Measurements from ENCODE around the gene MAPK11. TPM values are rescaled to one million over a fixed set of nuclear protein-coding genes. Genes with fewer than 3 reads are reported as not detected.
"Not testable (repeated sequence)": the region's sequence is repeated elsewhere in the genome, so short reads cannot be mapped to it uniquely, and the experiment has no call there.

MAPK11 gene
- total RNA-seq, 4 donors from 2014 or later, result 12.1 to 38.9 (median 20.4) TPM

DNA sequence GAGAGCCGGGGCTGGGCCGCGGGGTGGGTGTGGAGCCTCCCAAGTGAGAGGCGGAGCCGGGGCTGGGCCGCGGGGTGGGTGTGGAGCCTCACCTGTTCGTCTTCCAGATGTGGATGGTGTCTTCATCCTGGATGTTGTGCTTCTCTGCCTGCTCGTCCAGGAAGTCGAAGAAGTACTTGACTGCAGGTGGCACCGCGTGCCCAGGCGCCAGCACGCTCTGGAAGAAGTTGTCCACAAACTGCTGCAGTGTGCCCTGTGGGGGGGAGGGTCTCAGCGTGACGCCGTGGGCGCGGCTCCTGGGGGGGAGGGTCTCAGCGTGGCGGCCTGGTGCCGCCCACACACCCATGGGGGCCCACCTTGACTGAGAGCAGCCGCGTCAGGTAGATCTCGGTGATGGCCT, 7.6 kb upstream of the MAPK11 start:
- no peak for DNase-seq (ENCODE audit: low spot score)
- ATAC-seq (ENCODE audit: low FRiP score), result no peak
- TF ChIP-seq CTCF (IDR thresholded peaks at IDR 0.05), result no peak

GRCh38 chr22:50276143-50276542, 6.0 kb upstream of the MAPK11 start:
- DNase-seq (ENCODE audit: low spot score) (no peak), ATAC-seq (ENCODE audit: low FRiP score) (peak; percentile 58)
- no peak for TF ChIP-seq CTCF (IDR thresholded peaks at IDR 0.05)

DNA sequence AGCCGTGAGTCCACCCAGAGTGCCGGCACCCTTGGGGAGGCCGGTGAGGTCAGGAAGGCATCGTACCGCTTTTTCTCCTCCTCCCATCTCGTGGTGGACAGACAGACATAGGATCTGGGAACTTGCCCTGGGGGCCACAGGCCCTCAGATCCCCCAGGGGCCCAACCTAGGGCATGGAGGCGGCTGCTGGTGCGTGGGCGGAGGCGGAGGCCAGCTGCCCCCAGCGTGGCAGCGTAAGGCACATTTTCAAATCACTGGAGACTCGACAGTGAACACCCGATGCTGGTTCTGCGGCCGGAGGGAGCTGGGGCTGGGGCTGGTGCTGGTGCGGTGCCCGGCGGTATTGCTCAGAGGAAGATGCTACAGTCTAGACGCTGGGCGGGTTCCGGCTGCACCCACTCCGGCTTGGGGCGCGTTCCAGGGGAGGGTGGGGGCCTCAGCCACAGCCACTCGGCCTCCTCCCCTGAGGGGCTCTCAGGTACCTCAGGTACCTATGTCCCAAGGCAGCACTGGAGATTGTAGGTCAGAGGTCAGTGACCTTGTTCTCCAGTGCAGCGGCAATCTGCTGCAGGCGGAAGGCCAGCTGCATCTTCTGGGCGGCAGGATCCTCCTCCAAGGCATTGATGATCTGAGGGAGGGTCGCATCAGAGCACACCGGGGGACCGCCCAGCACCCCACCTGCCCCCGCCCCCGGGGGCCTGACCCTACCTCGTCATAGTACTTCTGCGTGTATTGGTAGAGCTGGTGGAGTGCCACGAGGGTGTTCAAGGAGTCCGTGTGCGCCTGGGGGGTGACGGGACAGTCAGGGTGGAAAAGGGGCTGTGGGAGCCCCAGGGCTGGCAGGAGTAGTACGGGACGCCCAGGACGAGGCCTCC, 5.2 kb upstream of the MAPK11 start:
- ATAC-seq (ENCODE audit: low FRiP score), result no peak
- no peak for TF ChIP-seq CTCF (IDR thresholded peaks at IDR 0.05)
- no peak for DNase-seq (ENCODE audit: low spot score)

DNA sequence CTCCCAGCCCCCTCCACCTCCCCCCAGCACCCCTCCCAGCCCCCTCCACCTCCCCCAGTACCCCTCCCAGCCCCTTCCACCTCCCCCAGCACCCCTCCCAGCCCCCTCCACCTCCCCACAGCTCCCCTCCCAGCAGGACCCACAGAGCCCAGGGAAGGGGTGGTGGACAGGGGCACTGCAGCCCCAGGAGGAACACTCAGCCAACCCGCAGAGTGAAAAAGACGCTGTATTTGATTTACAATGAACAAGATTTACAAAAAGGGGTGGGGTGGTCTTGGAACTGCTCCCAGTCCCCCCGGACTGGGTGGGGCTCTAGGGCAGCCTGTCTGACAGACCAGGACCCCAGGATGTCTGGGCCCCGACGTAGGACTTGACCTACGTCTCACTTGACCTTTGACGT, 4.6 kb upstream of the MAPK11 start:
- no peak for ATAC-seq (ENCODE audit: low FRiP score)
- no peak for DNase-seq (ENCODE audit: low spot score)
- TF ChIP-seq CTCF (IDR thresholded peaks at IDR 0.05), result no peak

- no peak for DNase-seq (ENCODE audit: low spot score)
- TF ChIP-seq CTCF (IDR thresholded peaks at IDR 0.05), result no peak
- ATAC-seq (ENCODE audit: low FRiP score), result no peak
Measured at GRCh38 chr22:50274311-50274710, 4.1 kb upstream of the MAPK11 start.

- DNase-seq (ENCODE audit: low spot score); ATAC-seq (ENCODE audit: low FRiP score): not testable (repeated sequence)
Measured at GRCh38 chr22:50273781-50274180, 3.6 kb upstream of the MAPK11 start.

GRCh38 chr22:50273352-50273751, 3.2 kb upstream of the MAPK11 start:
- DNase-seq (ENCODE audit: low spot score); ATAC-seq (ENCODE audit: low FRiP score): not testable (repeated sequence)

- DNase-seq (ENCODE audit: low spot score) (no peak), ATAC-seq (ENCODE audit: low FRiP score) (no peak)
- no peak for TF ChIP-seq CTCF (IDR thresholded peaks at IDR 0.05)
Measured at GRCh38 chr22:50272044-50272802, 2.0 kb upstream of the MAPK11 start.
